Esophagus (tissue), 2 donors: ENCODE data around the gene TUBGCP6. TPM values are rescaled to one million over a fixed set of nuclear protein-coding genes. Genes with fewer than 3 reads are reported as not detected.

ENCODE experiments used
- H3K27ac ChIP-seq, 2 donors: one replicate each; pipeline ENCODE4 v1.5.1; 2013; ENCODE audit warnings: low read depth in 2 of 2, mild to moderate bottlenecking in 2 of 2, inconsistent platforms in 1 of 2, low read length in 1 of 2, moderate library complexity in 1 of 2
- H3K27me3 ChIP-seq, 2 donors: one replicate each; pipeline ENCODE4 v1.6.1; 2013; ENCODE audit warnings: low read length in 2 of 2, control low read depth in 1 of 2, mild to moderate bottlenecking in 1 of 2; ENCODE audit not compliant: insufficient read depth in 2 of 2, control insufficient read depth in 1 of 2
- H3K36me3 ChIP-seq, 2 donors: one replicate each; pipeline ENCODE4 v1.6.1; 2013; ENCODE audit warnings: low read length in 1 of 2; ENCODE audit not compliant: control insufficient read depth in 2 of 2, insufficient read depth in 2 of 2
- H3K4me1 ChIP-seq, 2 donors: one replicate each; pipeline ENCODE4 v1.6.1; 2013; ENCODE audit warnings: low read length in 1 of 2; ENCODE audit not compliant: control insufficient read depth in 2 of 2, insufficient read depth in 2 of 2
- H3K4me3 ChIP-seq, 2 donors: one replicate each; pipeline ENCODE4 v1.5.1; 2013; ENCODE audit warnings: low read length in 2 of 2, mild to moderate bottlenecking in 2 of 2, low read depth in 1 of 2, moderate library complexity in 1 of 2
- H3K9me3 ChIP-seq, 2 donors: one replicate each; pipeline ENCODE4 v1.6.1; 2013; ENCODE audit warnings: mild to moderate bottlenecking in 2 of 2, low read depth in 1 of 2, low read length in 1 of 2, moderate library complexity in 1 of 2; ENCODE audit not compliant: control insufficient read depth in 2 of 2, insufficient read depth in 1 of 2
- WGBS, 2 donors: extraction: QIAGEN DNeasy Blood & Tissue Kit; methylation state at CpG; one replicate each; pipeline ENCODE4 v1.1.7; 2013; 5-methylcytosine and 5-hydroxymethylcytosine counted together
- polyA plus RNA-seq, 2 donors: library from polyadenylated mRNA; stranded (reverse); fragments of 200-250 nt; gene quantifications; one replicate each; pipeline ENCODE4 v1.2.3, GENCODE V29; 2013
- donor health status: healthy with polysubstance abuse.
- donor health status: Bipolar disorder and iron deficiency.

Gene TUBGCP6
- polyA plus RNA-seq, 2 donors: 19.3 to 37.9 TPM

GRCh38 chr22:50167689-50168489 is 76.9 kb downstream of the TUBGCP6 start:
- 50 to 66% methylated on average over 11 of the region's 11 CpGs for WGBS, 2 donors

More at GRCh38 chr22:50167689-50168489, 76.9 kb downstream of the TUBGCP6 start:
- no peaks in the 10 kb centered on the region for H3K36me3 ChIP-seq
- H3K27ac ChIP-seq: no peak overlapping the region
- no peaks in the 10 kb centered on the region for H3K27me3 ChIP-seq
- H3K9me3 ChIP-seq: no peaks in the 10 kb centered on the region
- peaks cover 0 to 2% of the 10 kb centered on the region in 2 donors for H3K4me1 ChIP-seq
- H3K4me3 ChIP-seq: no peak overlapping the region

Other genes starting within 250 kb of the TUBGCP6 start
- not detected for gene IL17REL, start 232.3 kb downstream of the TUBGCP6 start, polyA plus RNA-seq
- not detected for gene TTLL8, start 186.7 kb downstream of the TUBGCP6 start, polyA plus RNA-seq
- under 1 TPM; 0.04 to 0.08 TPM for gene MLC1, start 159.6 kb downstream of the TUBGCP6 start, polyA plus RNA-seq
- under 1 TPM; 0.18 to 0.22 TPM for gene MOV10L1, start 155.0 kb downstream of the TUBGCP6 start, polyA plus RNA-seq
- gene PANX2, start 74.3 kb downstream of the TUBGCP6 start, polyA plus RNA-seq: 1 to 10 TPM; 2.1 to 2.6 TPM
- 10 to 100 TPM; 47.4 to 54.5 TPM for gene TRABD, start 59.1 kb downstream of the TUBGCP6 start, polyA plus RNA-seq
- gene SELENOO, start 44.0 kb downstream of the TUBGCP6 start, polyA plus RNA-seq: 10 to 100 TPM; 23.0 to 35.9 TPM
- 10 to 100 TPM; 22.0 to 42.4 TPM for gene HDAC10, start 6.2 kb upstream of the TUBGCP6 start, polyA plus RNA-seq
- gene MAPK12, start 16.7 kb upstream of the TUBGCP6 start, polyA plus RNA-seq: 1 to 10 TPM; 3.0 to 3.4 TPM
- gene MAPK11, start 25.4 kb upstream of the TUBGCP6 start, polyA plus RNA-seq: 1 to 10 TPM; 5.4 to 6.1 TPM
- 100 to 1,000 TPM; 107 to 186 TPM for gene PLXNB2, start 62.6 kb upstream of the TUBGCP6 start, polyA plus RNA-seq
- 1 to 10 TPM; 2.4 to 6.8 TPM for gene DENND6B, start 82.0 kb upstream of the TUBGCP6 start, polyA plus RNA-seq
- gene PPP6R2, start 98.3 kb upstream of the TUBGCP6 start, polyA plus RNA-seq: 10 to 100 TPM; 30.2 to 38.2 TPM
- 10 to 100 TPM; 44.3 to 73.5 TPM for gene SBF1, start 230.0 kb upstream of the TUBGCP6 start, polyA plus RNA-seq
- 1 to 10 TPM; 2.2 to 3.6 TPM for gene ADM2, start 236.5 kb upstream of the TUBGCP6 start, polyA plus RNA-seq
- gene MIOX, start 241.8 kb upstream of the TUBGCP6 start, polyA plus RNA-seq: not detected